SIG-M5 treated with dmso at 0.1 percent for 504 hours (cell line): ENCODE results near the gene RGS9.
"Not testable (repeated sequence)": the region's sequence is repeated elsewhere in the genome, so short reads cannot be mapped to it uniquely, and the experiment has no call there.

Experiments
- DNase-seq: peaks from one replicate; lab custom pipeline; 2025; ENCODE audit not compliant: unreplicated experiment; lab: John Stamatoyannopoulos, UW

RGS9 gene

GRCh38 chr17:65180752-65181236 is 43.6 kb downstream of the RGS9 start:
- not testable (repeated sequence) for DNase-seq

GRCh38 chr17:65181237-65182061 is 44.3 kb downstream of the RGS9 start:
- DNase-seq, result no peak

- DNase-seq, result no peak
These were observed 45.1 kb downstream of the RGS9 start for GRCh38 chr17:65182233-65182632.

- peak; percentile 57 for DNase-seq
These were observed 46.6 kb downstream of the RGS9 start for GRCh38 chr17:65183736-65184135.

- DNase-seq, result no peak
These were observed 47.2 kb downstream of the RGS9 start for GRCh38 chr17:65184235-65184959.

- DNase-seq, result no peak
These were observed 47.9 kb downstream of the RGS9 start for GRCh38 chr17:65185062-65185461.

GRCh38 chr17:65185668-65186382 is 48.7 kb downstream of the RGS9 start:
- DNase-seq, result no peak

- DNase-seq, result no peak
These were observed 53.4 kb downstream of the RGS9 start for GRCh38 chr17:65190467-65191097.

GRCh38 chr17:65191811-65192740 is 54.9 kb downstream of the RGS9 start:
- DNase-seq, result peak; percentile 20

GRCh38 chr17:65193305-65193704 is 56.1 kb downstream of the RGS9 start:
- DNase-seq, result no peak

- DNase-seq, result no peak
These were observed 56.6 kb downstream of the RGS9 start for GRCh38 chr17:65193716-65194293.

GRCh38 chr17:65194670-65195334 is 57.6 kb downstream of the RGS9 start:
- no peak for DNase-seq

GRCh38 chr17:65195716-65196115 is 58.5 kb downstream of the RGS9 start:
- DNase-seq, result no peak

- DNase-seq, result no peak
These were observed 59.4 kb downstream of the RGS9 start for GRCh38 chr17:65196617-65197016.

- DNase-seq, result no peak
These were observed 60.0 kb downstream of the RGS9 start for GRCh38 chr17:65197201-65197600.

GRCh38 chr17:65198653-65199382 is 61.6 kb downstream of the RGS9 start:
- DNase-seq, result peak; percentile 85

- DNase-seq, result no peak
These were observed 64.2 kb downstream of the RGS9 start for GRCh38 chr17:65201331-65201730.

GRCh38 chr17:65202844-65203571 is 65.8 kb downstream of the RGS9 start:
- DNase-seq, result peak; percentile 33
